GM12875 (cell line): ENCODE measurements around the gene FSD1.

Experiments used
- H3K4me3 ChIP-seq: one replicate; pipeline ENCODE4 v1.5.1; 2011; ENCODE audit warnings: low read depth, low read length, control low read depth
- TF ChIP-seq, protein P1 (sequence below): IDR thresholded peaks from 2 replicates; pipeline ENCODE4 v1.5.1; 2011; ENCODE audit warnings: low read depth, mild to moderate bottlenecking, control low read depth, inconsistent platforms, low read length, moderate library complexity, borderline replicate concordance; ENCODE audit not compliant: insufficient read depth

FSD1 gene

DNA sequence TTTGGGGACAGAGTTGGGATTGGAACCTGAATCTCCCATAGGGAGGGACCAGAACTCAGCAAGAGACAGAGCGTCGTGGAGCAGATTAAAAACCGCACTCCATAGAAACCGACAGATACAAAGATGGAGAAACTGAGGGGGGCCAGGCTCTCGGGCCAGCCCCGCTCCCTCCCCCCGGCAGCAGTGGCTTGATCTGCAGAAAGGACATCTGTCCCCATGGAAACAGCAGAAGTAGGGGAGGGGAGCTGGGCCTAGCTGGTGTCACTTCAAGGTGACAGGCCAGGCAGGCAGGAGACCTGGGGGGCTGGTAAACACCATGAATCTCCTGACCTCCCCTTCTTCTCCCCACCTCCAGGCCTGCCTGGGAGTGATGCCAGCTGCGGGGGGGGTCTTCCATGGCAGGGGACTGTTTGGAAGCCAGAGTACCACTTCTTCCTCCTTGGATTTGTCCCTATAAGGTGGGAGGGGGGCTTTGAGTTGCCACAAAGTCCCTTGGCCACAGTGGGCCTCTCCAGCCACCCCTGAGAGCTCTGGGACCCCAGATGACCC lies 13.1 kb upstream of the FSD1 start:
- H3K4me3 ChIP-seq = no peak overlapping the region
- TF ChIP-seq, protein P1, sequence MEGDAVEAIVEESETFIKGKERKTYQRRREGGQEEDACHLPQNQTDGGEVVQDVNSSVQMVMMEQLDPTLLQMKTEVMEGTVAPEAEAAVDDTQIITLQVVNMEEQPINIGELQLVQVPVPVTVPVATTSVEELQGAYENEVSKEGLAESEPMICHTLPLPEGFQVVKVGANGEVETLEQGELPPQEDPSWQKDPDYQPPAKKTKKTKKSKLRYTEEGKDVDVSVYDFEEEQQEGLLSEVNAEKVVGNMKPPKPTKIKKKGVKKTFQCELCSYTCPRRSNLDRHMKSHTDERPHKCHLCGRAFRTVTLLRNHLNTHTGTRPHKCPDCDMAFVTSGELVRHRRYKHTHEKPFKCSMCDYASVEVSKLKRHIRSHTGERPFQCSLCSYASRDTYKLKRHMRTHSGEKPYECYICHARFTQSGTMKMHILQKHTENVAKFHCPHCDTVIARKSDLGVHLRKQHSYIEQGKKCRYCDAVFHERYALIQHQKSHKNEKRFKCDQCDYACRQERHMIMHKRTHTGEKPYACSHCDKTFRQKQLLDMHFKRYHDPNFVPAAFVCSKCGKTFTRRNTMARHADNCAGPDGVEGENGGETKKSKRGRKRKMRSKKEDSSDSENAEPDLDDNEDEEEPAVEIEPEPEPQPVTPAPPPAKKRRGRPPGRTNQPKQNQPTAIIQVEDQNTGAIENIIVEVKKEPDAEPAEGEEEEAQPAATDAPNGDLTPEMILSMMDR = no peak

DNA sequence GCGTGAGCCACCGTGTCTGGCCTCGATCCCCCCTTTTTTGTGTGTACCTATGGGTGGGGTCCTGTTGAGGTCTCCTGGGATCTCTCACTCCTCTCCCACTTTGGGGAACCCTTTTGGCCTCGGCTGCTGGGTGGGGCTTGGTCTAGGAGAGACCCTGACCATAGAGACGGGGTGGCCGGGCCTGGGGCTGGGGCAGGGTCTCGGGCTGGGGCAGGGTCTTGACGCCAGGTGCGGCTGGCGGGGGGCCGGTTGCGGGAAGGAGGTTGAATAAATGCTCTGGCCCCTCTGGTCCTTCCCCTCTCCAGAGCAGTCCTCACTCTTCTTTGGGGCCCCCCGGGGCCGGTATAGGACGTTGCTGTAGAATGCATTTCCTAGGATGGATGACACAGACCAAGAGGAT lies 11.9 kb upstream of the FSD1 start:
- TF ChIP-seq, protein P1 = no peak
- H3K4me3 ChIP-seq = no peak overlapping the region

DNA sequence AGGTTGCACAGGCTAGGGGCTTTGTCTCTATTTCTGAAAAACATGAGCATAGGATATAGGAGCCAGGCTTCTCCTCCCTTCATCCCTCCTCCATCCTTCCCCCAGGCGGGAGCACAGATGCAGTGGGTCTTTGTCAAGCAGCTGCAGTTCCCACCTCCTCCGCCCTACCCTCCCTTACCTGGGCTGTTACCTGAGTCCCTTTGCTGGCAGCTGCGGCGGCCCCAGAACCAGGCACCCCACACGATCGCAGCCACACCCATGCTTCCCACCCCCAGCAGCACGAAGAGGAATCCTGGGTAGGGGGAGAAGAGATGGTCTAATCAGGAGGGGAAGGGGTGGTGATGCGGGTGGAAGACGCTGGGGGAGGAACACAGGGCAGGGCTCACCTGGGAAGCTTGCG lies 10.0 kb upstream of the FSD1 start:
- no peak overlapping the region for H3K4me3 ChIP-seq

DNA sequence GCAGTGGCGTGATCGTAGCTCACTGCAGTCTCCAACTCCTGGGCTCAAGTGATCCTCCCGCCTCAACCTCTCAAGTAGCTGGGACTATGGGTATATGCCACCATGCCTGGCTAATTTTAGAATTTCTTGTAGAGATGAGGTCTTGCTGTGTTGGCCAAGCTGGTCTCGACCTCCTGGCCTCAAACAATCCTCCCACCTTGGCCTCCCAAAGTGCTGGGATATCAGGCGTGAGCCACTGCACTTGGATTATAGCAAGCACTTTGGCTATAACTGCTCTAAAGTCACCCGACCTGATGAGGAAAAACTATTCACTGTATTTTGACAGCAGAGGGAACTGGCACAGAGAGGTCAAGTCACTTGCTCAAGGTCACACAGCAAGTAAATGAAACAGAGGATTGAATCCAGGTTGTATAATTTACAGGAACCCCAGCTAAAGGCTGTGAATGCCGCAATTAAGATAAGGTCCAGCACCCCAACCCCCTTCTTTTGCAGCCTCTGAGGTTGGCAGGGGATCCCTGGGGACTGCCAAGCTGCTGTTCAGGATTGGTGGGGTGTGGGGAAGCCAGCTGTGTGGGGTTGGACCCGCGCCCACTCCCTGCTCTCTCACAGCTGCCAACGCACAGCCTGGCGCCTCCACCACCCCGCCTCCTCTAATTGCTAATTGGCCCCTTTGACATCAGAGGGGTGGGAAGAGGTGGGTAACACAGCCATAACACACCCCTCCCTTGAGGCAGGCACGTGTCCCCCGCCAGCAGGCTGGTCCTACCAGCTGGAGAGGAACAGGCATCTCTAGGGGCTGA lies 8.2 kb upstream of the FSD1 start:
- H3K4me3 ChIP-seq = no peak overlapping the region
- TF ChIP-seq, protein P1 = no peak

More for the DNA sequence above, 10.0 kb upstream of the FSD1 start:
- TF ChIP-seq, protein P1 = no peak

DNA sequence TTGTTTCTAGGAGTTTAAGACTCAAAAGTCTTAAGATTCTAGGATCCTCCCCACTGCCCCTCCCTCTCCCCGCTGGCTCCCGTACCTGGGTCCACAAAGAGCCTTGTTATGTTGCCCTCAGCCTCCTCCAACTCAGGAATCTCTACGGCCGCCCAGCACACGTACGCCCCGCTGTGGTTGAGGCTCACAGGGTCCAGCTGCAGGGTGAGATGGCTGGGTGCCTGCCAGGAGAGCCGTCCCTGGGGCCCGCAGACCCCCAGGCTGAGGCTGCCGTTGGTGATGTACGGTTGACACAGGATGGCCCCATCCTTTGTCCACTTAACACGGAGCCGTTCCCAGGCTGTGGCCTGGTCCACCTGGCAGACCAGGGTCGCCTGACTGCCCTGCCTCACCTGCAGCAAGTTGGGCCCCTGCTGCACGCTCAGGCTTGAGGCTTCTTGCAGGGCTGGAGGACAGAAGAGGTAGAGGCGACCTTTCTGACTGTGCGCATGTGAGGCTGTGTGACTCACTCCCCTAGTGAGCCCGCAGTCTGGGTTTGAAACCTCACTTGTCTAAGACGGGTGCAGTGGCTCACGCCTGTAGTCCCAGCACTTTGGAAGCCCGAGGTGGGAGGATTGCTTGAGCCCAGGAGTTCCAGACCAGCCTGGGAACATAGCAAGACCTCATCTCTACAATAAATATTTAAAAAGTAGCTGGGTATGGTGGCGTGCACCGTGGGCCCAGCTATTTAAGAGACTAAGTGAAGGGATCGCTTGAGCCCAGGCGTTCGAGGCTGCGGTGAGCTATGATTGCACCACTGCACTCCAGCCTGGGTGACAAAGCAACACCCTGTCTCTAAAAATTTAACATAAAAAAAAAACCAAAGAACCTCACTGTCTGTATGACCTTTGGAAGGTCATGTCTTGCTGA lies 6.2 kb upstream of the FSD1 start:
- TF ChIP-seq, protein P1 = no peak
- H3K4me3 ChIP-seq = no peak overlapping the region

DNA sequence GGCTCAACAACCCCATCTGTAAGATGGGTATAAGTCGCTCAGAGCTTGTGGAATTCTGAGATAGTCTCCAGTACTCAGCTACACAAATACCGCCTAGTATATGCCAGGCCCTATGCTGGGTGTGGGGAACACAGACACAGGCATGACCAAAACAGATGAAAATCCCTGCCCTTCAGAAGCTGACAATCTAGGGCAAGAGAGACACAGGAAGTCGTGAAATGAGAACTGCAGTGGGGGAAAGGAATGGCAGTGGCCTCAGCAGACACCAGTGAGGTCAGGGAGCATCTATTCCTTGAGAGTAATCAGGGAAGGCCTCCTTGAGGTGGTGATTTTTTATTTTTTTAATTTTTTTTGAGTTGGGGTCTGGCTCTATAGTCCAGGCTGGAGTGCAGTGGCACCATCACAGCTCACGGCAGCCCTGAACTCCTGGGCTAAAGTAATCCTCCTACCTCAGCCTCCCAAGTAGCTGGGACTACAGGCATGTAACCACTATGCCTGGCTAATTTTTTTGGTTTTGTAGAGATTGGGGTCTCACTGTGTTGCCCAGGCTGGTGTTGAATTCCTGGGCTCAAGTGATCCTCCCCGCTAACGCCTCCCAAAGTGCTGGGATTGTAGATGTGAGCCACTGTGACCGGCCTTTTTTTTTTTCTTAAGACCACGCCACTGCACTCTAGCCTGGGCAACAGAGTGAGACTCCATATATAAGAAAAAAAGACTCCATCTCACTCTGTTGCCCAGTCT lies 5.4 kb upstream of the FSD1 start:
- TF ChIP-seq, protein P1 = no peak
- H3K4me3 ChIP-seq = no peak overlapping the region
